ENCODE results near the gene TMEM119.

DNA sequence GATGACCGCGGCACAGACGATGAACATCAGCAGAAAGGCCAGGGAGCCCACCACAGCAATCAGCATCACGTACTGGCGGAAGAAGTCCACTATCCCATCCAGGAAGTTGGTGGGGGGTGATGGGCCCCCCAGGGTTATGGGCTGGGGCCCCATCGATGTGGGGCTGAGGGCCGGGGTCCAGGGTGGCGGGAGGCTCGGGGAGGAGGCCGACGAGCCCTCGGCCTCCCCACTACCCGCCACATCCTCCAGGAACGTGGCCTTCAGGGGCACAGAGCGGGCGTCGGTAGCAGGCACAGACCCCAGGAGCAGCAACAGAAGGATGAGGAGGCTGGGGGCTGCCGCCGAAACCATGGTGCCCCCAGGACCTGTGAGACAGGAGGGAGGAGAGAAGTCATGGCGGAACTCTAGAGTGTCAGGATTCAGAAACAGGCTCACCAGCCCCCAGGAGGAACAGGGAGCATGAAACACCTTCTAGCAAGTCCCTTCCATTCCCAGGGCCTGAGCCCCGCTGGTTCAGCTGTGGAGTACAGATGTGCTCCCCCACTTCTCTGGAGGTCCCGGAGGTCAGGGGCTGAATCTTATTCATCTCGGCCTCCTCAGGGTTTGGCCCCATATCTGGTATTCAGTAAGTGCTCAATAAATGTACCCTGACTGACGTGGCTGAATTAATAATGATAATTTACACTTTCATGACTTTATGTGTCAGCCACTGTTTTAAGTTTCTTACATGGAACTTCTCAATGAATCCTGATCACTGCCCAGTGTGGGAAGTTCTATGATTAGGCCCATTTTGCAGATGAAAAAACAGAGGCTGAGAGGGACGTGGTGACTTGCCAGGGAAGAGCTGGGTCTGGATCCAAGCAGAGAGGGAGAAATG is 5.6 kb downstream of the TMEM119 start:
- TF ChIP-seq EZH2 (IDR thresholded peaks at IDR 0.05; ENCODE audit: borderline replicate concordance), result no peak
- TF ChIP-seq, protein P1, sequence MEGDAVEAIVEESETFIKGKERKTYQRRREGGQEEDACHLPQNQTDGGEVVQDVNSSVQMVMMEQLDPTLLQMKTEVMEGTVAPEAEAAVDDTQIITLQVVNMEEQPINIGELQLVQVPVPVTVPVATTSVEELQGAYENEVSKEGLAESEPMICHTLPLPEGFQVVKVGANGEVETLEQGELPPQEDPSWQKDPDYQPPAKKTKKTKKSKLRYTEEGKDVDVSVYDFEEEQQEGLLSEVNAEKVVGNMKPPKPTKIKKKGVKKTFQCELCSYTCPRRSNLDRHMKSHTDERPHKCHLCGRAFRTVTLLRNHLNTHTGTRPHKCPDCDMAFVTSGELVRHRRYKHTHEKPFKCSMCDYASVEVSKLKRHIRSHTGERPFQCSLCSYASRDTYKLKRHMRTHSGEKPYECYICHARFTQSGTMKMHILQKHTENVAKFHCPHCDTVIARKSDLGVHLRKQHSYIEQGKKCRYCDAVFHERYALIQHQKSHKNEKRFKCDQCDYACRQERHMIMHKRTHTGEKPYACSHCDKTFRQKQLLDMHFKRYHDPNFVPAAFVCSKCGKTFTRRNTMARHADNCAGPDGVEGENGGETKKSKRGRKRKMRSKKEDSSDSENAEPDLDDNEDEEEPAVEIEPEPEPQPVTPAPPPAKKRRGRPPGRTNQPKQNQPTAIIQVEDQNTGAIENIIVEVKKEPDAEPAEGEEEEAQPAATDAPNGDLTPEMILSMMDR (IDR thresholded peaks at IDR 0.05; ENCODE audit: poor library complexity), result no peak
